ENCODE measurements around the gene MOB3B.

DNA sequence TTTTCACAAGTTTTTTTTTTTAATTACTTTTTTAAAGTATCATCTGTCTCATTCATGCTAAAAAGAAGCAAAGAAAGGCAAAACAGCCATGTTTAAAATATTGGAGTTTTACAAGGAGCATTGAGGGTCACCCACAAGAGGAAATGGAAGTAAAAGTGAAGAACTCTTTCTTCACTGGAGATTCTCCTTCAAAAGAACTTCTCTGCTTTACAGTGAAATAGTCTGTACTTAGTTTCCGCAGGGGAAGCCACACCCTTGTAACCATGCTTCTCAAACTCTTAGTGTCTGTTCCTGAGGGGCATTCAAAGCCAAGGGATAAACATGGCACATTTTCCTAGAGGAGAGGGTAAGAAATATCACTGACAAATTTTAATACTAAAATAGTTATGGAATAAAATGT lies 35.1 kb upstream of the MOB3B start:
- TF ChIP-seq, protein P1, sequence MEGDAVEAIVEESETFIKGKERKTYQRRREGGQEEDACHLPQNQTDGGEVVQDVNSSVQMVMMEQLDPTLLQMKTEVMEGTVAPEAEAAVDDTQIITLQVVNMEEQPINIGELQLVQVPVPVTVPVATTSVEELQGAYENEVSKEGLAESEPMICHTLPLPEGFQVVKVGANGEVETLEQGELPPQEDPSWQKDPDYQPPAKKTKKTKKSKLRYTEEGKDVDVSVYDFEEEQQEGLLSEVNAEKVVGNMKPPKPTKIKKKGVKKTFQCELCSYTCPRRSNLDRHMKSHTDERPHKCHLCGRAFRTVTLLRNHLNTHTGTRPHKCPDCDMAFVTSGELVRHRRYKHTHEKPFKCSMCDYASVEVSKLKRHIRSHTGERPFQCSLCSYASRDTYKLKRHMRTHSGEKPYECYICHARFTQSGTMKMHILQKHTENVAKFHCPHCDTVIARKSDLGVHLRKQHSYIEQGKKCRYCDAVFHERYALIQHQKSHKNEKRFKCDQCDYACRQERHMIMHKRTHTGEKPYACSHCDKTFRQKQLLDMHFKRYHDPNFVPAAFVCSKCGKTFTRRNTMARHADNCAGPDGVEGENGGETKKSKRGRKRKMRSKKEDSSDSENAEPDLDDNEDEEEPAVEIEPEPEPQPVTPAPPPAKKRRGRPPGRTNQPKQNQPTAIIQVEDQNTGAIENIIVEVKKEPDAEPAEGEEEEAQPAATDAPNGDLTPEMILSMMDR (IDR thresholded peaks at IDR 0.05), result no peak
- TF ChIP-seq POLR2AphosphoS5 (IDR thresholded peaks at IDR 0.05), result no peak
